BJ (cell line): ENCODE results near the gene TRMT11. TPM values are rescaled to one million over a fixed set of nuclear protein-coding genes. Genes with fewer than 3 reads are reported as not detected.
A peak's percentile ranks its signal among the peaks of the same experiment; 100 is the strongest.

ENCODE experiments used
- CTCF ChIA-PET: fragments of 350-600 bp; formaldehyde crosslinking; extraction: SDS; loops from one replicate; lab custom pipeline; 2021; ENCODE audit warnings: antibody characterized with exemption, inconsistent platforms; lab: Yijun Ruan, JAX
- POLR2A ChIA-PET: fragments of 300-600 bp; sonication (Branson Sonifier 250); formaldehyde crosslinking; extraction: SDS; loops from one replicate; lab custom pipeline; 2021; ENCODE audit warnings: antibody characterized with exemption; lab: Charles Lee
- DNase-seq: peaks from one replicate; pipeline ENCODE4 v3.0.0-alpha.2; 2011; ENCODE audit warnings: low read depth
- H3K27me3 ChIP-seq: 2 replicates; pipeline ENCODE4 v1.6.0; 2011; ENCODE audit warnings: low read length; ENCODE audit not compliant: control insufficient read depth, insufficient read depth
- H3K36me3 ChIP-seq: 2 replicates; pipeline ENCODE4 v1.5.1; 2011; ENCODE audit warnings: low read length; ENCODE audit not compliant: control insufficient read depth, insufficient read depth
- H3K4me3 ChIP-seq: 2 replicates; pipeline ENCODE4 v1.5.1; 2011; ENCODE audit warnings: low read depth, mild to moderate bottlenecking, control low read depth, low read length
- polyA plus RNA-seq: library from polyadenylated mRNA; depleted of rRNA; stranded (reverse); fragments of >200 nt; gene quantifications from 2 replicates; pipeline ENCODE4 v1.2.3, GENCODE V29; 2011
- TF ChIP-seq, protein P1 (sequence below): IDR thresholded peaks from 2 replicates; pipeline ENCODE4 v1.5.1; 2011; ENCODE audit warnings: low read depth, mild to moderate bottlenecking, control low read depth, inconsistent platforms, low read length, moderate library complexity; ENCODE audit not compliant: insufficient read depth

Gene TRMT11
- polyA plus RNA-seq, 1 experiment, result 10.1 TPM

DNA sequence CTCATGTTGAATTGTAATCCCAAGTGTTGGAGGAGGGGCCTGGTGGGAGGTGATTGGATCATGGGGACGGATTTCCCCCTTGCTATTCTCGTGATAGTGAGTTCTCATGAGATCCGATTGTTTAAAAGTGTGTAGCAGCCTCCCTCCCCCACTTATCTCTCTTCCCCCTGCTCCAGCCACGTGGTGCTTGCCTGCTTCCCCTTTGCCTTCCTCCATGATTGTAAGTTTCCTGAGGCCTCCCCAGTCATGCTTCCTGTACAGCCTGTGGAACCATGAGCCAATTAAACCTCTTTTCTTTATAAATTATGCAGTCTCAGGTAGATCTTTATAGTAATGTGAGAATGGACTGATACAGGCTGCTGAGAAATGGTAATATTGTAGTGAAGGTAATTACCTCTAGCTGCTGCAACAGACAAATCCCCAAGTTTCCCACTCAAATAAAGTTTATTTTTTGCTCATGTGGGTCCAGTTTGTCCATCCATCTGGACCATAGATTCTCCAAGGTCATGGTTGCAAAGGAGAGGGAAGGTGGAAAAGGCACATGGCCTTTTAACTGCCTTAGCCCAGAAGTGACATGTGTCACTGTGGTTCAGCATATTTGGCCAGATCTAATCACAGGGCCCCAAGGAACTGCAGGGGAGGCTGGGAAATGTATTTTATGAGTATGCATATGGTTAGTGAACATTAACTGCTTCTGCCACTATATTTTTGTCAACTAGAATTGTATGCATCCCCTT is 89.2 kb downstream of the TRMT11 start:
- TF ChIP-seq, protein P1, sequence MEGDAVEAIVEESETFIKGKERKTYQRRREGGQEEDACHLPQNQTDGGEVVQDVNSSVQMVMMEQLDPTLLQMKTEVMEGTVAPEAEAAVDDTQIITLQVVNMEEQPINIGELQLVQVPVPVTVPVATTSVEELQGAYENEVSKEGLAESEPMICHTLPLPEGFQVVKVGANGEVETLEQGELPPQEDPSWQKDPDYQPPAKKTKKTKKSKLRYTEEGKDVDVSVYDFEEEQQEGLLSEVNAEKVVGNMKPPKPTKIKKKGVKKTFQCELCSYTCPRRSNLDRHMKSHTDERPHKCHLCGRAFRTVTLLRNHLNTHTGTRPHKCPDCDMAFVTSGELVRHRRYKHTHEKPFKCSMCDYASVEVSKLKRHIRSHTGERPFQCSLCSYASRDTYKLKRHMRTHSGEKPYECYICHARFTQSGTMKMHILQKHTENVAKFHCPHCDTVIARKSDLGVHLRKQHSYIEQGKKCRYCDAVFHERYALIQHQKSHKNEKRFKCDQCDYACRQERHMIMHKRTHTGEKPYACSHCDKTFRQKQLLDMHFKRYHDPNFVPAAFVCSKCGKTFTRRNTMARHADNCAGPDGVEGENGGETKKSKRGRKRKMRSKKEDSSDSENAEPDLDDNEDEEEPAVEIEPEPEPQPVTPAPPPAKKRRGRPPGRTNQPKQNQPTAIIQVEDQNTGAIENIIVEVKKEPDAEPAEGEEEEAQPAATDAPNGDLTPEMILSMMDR, result no peak
- CTCF ChIA-PET, result no interaction called here
- DNase-seq, result no peak
- no peaks in the 10 kb centered on the region for H3K36me3 ChIP-seq
- no peaks in the 10 kb centered on the region for H3K27me3 ChIP-seq
- POLR2A ChIA-PET, result no interaction called here
- no peak overlapping the region for H3K4me3 ChIP-seq

DNA sequence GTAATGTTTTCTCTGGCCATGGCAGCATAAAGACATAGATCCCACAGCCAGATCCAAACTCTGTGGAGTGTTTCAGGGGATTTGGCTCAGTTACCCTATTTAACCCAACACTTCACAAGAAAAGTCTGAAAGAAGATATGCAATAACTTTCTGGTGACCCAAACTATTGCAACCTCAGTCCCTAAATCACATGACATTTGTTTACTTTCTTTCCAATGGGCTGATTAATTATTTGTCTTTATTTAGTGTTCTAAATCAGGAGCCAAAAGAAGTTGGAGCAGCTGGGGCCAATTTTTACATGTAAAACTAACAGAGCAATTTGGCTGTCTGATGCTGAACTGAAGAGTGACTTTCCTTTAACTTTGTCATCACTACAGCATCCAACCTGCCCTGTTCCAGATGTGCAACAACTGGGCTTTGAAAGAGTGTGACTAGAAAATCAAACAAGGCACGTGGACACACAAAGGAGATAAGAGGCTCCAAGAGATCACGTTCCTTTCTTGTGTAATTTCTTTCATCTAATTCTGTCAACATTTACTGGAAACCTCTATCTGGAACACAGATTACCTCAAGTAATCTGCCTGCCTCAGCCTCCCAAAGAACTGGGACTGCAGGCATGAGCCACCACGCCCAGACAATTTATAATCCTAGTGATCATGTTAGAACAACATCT is 90.8 kb downstream of the TRMT11 start:
- TF ChIP-seq, protein P1, result no peak
- POLR2A ChIA-PET, result no interaction called here
- peak; percentile 3 for DNase-seq
- H3K4me3 ChIP-seq, result no peak overlapping the region
- H3K27me3 ChIP-seq, result no peaks in the 10 kb centered on the region
- no peaks in the 10 kb centered on the region for H3K36me3 ChIP-seq
- CTCF ChIA-PET, result no interaction called here

- ChIA-PET CTCF (interaction anchor here (1.3 to 1.7 kb wide), 3 partner anchors 17 to 92 kb away, joined by 3 to 5 read pairs (median 3); no protein-coding TSS in a partner anchor), POLR2A (no interaction called here)
- Histone ChIP-seq H3K4me3 (no peak overlapping the region), H3K27me3 (no peaks in the 10 kb centered on the region), H3K36me3 (no peaks in the 10 kb centered on the region)
- DNase-seq, result peak; percentile 62
- TF ChIP-seq, protein P1, result no peak
These were observed 91.8 kb downstream of the TRMT11 start for GRCh38 chr6:126077810-126078776.

GRCh38 chr6:126083875-126084274 is 97.5 kb downstream of the TRMT11 start:
- ChIA-PET POLR2A (no interaction called here), CTCF (interaction anchor here (1.1 kb wide), 1 partner anchor 30 kb away, joined by 3 read pairs; no protein-coding TSS in a partner anchor)
- TF ChIP-seq, protein P1, result no peak
- Histone ChIP-seq H3K4me3 (no peak overlapping the region), H3K36me3 (no peaks in the 10 kb centered on the region), H3K27me3 (no peaks in the 10 kb centered on the region)
- DNase-seq, result no peak
